B cell (primary cell): Measurements from ENCODE around the gene PPL. TPM values are rescaled to one million over a fixed set of nuclear protein-coding genes. Genes with fewer than 3 reads are reported as not detected.

Source experiments
- ATAC-seq: fragments of 200-7000 bp; cut with Tn5 transposase; one replicate; pipeline ENCODE4 v1.10.0; 2021; ENCODE audit warnings: low read depth, mild to moderate bottlenecking, moderate number of reproducible peaks, moderate library complexity
- CTCF ChIA-PET: fragments of 350-600 bp; sonication (Branson Sonifier 250); formaldehyde crosslinking; loops from one replicate; lab custom pipeline; 2021; ENCODE audit warnings: antibody characterized with exemption, inconsistent platforms; lab: Charles Lee
- POLR2A ChIA-PET: fragments of 350-600 bp; sonication (Branson Sonifier 250); formaldehyde crosslinking; loops from one replicate; lab custom pipeline; 2021; ENCODE audit warnings: antibody characterized with exemption; lab: Charles Lee
- DNase-seq: peaks from one replicate; pipeline ENCODE4 v3.0.0; 2013
- H2AFZ ChIP-seq: 2 replicates; pipeline ENCODE4 v1.6.1; 2012; ENCODE audit warnings: mild to moderate bottlenecking, low read depth, low read length; ENCODE audit not compliant: insufficient read depth, poor library complexity, severe bottlenecking
- H3K27ac ChIP-seq, 2 donors: 1 replicate in 1 of 2; 2 replicates in 1 of 2; pipeline ENCODE4 v1.5.1; 2012 to 2013; ENCODE audit warnings: low read length in 2 of 2, mild to moderate bottlenecking in 2 of 2, moderate library complexity in 1 of 2
- H3K27me3 ChIP-seq, 4 experiments: fragments of 200-600 bp in 1 of 4; sonication (generic) in 1 of 4; replicated peaks in 1 of 4; 1 replicate in 2 of 4; 2 replicates in 2 of 4; pipeline versions ENCODE4 v1.6.1 to v1.7.0; 2013 to 2016; ENCODE audit warnings: low read length in 3 of 4, mild to moderate bottlenecking in 2 of 4, mixed read lengths in 1 of 4, moderate library complexity in 1 of 4; ENCODE audit not compliant: insufficient read depth in 4 of 4, control insufficient read depth in 3 of 4; ENCODE audit errors: control extremely low read depth in 1 of 4
- H3K36me3 ChIP-seq, 2 experiments: replicated peaks in 1 of 2; 1 replicate in 1 of 2; 2 replicates in 1 of 2; pipeline versions ENCODE4 v1.6.1 to v1.7.1; 2013; ENCODE audit warnings: low read length in 1 of 2; ENCODE audit not compliant: insufficient read depth in 2 of 2, control insufficient read depth in 1 of 2; ENCODE audit errors: control extremely low read depth in 1 of 2, extremely low read depth in 1 of 2
- H3K4me1 ChIP-seq, 2 donors: fragments of 200-600 bp in 1 of 2; sonication (generic) in 1 of 2; 1 replicate in 1 of 2; 2 replicates in 1 of 2; pipeline versions ENCODE4 v1.5.1 to v1.6.1; 2013 to 2017; ENCODE audit warnings: low read length in 2 of 2; ENCODE audit not compliant: control insufficient read depth in 2 of 2, insufficient read depth in 2 of 2
- H3K4me2 ChIP-seq: replicated peaks from 2 replicates; pipeline ENCODE3; 2012; ENCODE audit warnings: mild to moderate bottlenecking, low read depth, low read length; ENCODE audit not compliant: poor library complexity, severe bottlenecking
- H3K4me3 ChIP-seq, 5 experiments: fragments of 200-600 bp in 1 of 5; sonication (generic) in 1 of 5; 1 replicate in 3 of 5; 2 replicates in 2 of 5; pipeline versions ENCODE4 v1.5.1 to v1.7.0; 2011 to 2016; ENCODE audit warnings: low read length in 4 of 5, mild to moderate bottlenecking in 4 of 5, low read depth in 2 of 5, control low read depth in 1 of 5, moderate library complexity in 1 of 5; ENCODE audit not compliant: insufficient read depth in 1 of 5; ENCODE audit errors: control extremely low read depth in 1 of 5, extremely low read depth in 1 of 5
- H3K79me2 ChIP-seq: fragments of 200-600 bp; sonication (generic); one replicate; pipeline ENCODE4 v1.6.0; 2016; ENCODE audit warnings: low read length; ENCODE audit not compliant: control insufficient read depth, insufficient read depth
- H3K9ac ChIP-seq: fragments of 200-600 bp; sonication (generic); 2 replicates; pipeline ENCODE4 v1.6.1; 2017; ENCODE audit warnings: mild to moderate bottlenecking, low read length, moderate library complexity
- H3K9me3 ChIP-seq, 3 donors: one replicate each; pipeline versions ENCODE4 v1.6.1 to v1.7.1; 2013; ENCODE audit warnings: low read length in 2 of 3; ENCODE audit not compliant: control insufficient read depth in 2 of 3, insufficient read depth in 1 of 3; ENCODE audit errors: control extremely low read depth in 1 of 3
- H4K20me1 ChIP-seq: 2 replicates; pipeline ENCODE4 v1.6.0; 2012; ENCODE audit warnings: mild to moderate bottlenecking, low read length; ENCODE audit not compliant: insufficient read depth, control insufficient read depth, poor library complexity, severe bottlenecking
- H3K27ac Mint-ChIP-seq: one replicate; pipeline ENCODE4 v1.8.0; 2021; ENCODE audit warnings: mixed read lengths
- H3K27me3 Mint-ChIP-seq: one replicate; pipeline ENCODE4 v1.8.0; 2021; ENCODE audit warnings: mixed read lengths
- H3K4me1 Mint-ChIP-seq: one replicate; pipeline ENCODE4 v1.8.0; 2021; ENCODE audit warnings: mixed read lengths
- H3K4me3 Mint-ChIP-seq: one replicate; pipeline ENCODE4 v1.8.0; 2021; ENCODE audit warnings: mixed read lengths
- H3K9me3 Mint-ChIP-seq: one replicate; pipeline ENCODE4 v1.8.0; 2022; ENCODE audit warnings: mixed read lengths; ENCODE audit not compliant: insufficient read depth
- CTCF ChIP-seq: fragments of 200-600 bp; IDR thresholded peaks from one replicate; pipeline ENCODE4 v1.8.0; 2022; ENCODE audit warnings: antibody characterized with exemption, mild to moderate bottlenecking
- EZH2 ChIP-seq: IDR thresholded peaks from 2 replicates; pipeline ENCODE4 v1.6.1; 2012; ENCODE audit warnings: borderline replicate concordance, low read depth, mild to moderate bottlenecking, moderate library complexity, low read length; ENCODE audit not compliant: insufficient read depth, poor library complexity, severe bottlenecking
- WGBS: methylation state at CpG from one replicate; pipeline ENCODE4 v1.1.5; 2013; ENCODE audit warnings: missing lambda C conversion rate; ENCODE audit not compliant: insufficient coverage; 5-methylcytosine and 5-hydroxymethylcytosine counted together
- intact Hi-C: fragments of 100-400 bp; cut with micrococcal nuclease; formaldehyde crosslinking; loops from one replicate; pipeline ENCODE4 v1.10.0; 2022
- polyA plus RNA-seq: library from polyadenylated mRNA; depleted of rRNA; stranded (reverse); fragments of >200 nt; gene quantifications from 2 replicates; pipeline ENCODE4 v1.2.3, GENCODE V29; 2012
- total RNA-seq, 2 donors: library from RNA; stranded (reverse); fragments of 120-200 nt in 1 of 2; gene quantifications; 1 replicate in 1 of 2; 2 replicates in 1 of 2; pipeline versions ENCODE4 v1.2.3 to v1.2.4, GENCODE V29; 2013 to 2022

PPL gene
- total and polyA plus RNA-seq, 2 donors (not counting 1 experiment from before 2014, with no cell fraction given) = not detected

GRCh38 chr16:4855371-4855770 lies 81.6 kb downstream of the PPL start:
- Histone ChIP-seq H3K4me2 (no peak overlapping the region), H4K20me1 (peaks cover 9% of the 10 kb centered on the region), H3K79me2 (peaks cover 65% of the 10 kb centered on the region), H2AFZ (no peak overlapping the region), H3K36me3 (peaks cover 11 to 56% of the 10 kb centered on the region in 2 experiments), H3K9ac (no peak overlapping the region), H3K27ac (no peak overlapping the region), H3K4me3 (no peak overlapping the region), H3K27me3 (no peaks in the 10 kb centered on the region), H3K9me3 (no peaks in the 10 kb centered on the region), H3K4me1 (peaks cover 0 to 1% of the 10 kb centered on the region in 2 donors)
- ChIA-PET CTCF (no interaction called here), POLR2A (no interaction called here)
- WGBS = 75% methylated on average over 4 of the region's 5 CpGs
- Mint-ChIP-seq H3K4me3 (no peak overlapping the region), H3K4me1 (peaks cover 7% of the 10 kb centered on the region), H3K9me3 (no peaks in the 10 kb centered on the region), H3K27me3 (no peaks in the 10 kb centered on the region), H3K27ac (no peak overlapping the region)
- no peak for TF ChIP-seq EZH2
- intact Hi-C loops = no loop called here
- no peak for ATAC-seq
- DNase-seq = no peak

- Histone ChIP-seq H4K20me1 (peaks cover 24% of the 10 kb centered on the region), H3K9me3 (no peaks in the 10 kb centered on the region), H3K4me1 (peaks cover 14 to 19% of the 10 kb centered on the region in 2 donors), H3K4me3 (no peak overlapping the region), H3K79me2 (peaks cover 65% of the 10 kb centered on the region), H3K36me3 (peaks cover 2 to 26% of the 10 kb centered on the region in 2 experiments), H2AFZ (no peak overlapping the region), H3K9ac (no peak overlapping the region), H3K4me2 (no peak overlapping the region), H3K27ac (no peak overlapping the region), H3K27me3 (no peaks in the 10 kb centered on the region)
- TF ChIP-seq CTCF (no peak), EZH2 (no peak)
- DNase-seq (no peak), ATAC-seq (no peak)
- Mint-ChIP-seq H3K4me3 (no peak overlapping the region), H3K27ac (no peak overlapping the region), H3K9me3 (no peaks in the 10 kb centered on the region), H3K27me3 (no peaks in the 10 kb centered on the region), H3K4me1 (peaks cover 24% of the 10 kb centered on the region)
- intact Hi-C loops = no loop called here
- ChIA-PET POLR2A (no interaction called here), CTCF (no interaction called here)
- WGBS = 100% methylated on average over 1 of the region's 1 CpG
Observed at GRCh38 chr16:4852221-4852872, 84.6 kb downstream of the PPL start.
